NCI-H748 treated with DMSO at 0.1 percent for 48 hours (cell line): ENCODE measurements around the gene OGT.
"Not testable (repeated sequence)": the region's sequence is repeated elsewhere in the genome, so short reads cannot be mapped to it uniquely, and the experiment has no call there.

Experiments used
- DNase-seq: peaks from one replicate; lab custom pipeline; 2025; lab: John Stamatoyannopoulos, UW

The OGT gene

GRCh38 chrX:71540801-71541200, 7.9 kb downstream of the OGT start:
- DNase-seq: no peak

- DNase-seq: no peak
Observed at GRCh38 chrX:71541210-71542022, 8.5 kb downstream of the OGT start.

- DNase-seq: no peak
Observed at GRCh38 chrX:71542411-71542810, 9.5 kb downstream of the OGT start.

GRCh38 chrX:71542825-71543224, 9.9 kb downstream of the OGT start:
- DNase-seq: no peak

GRCh38 chrX:71543316-71543715, 10.4 kb downstream of the OGT start:
- DNase-seq: peak; percentile 32

GRCh38 chrX:71545364-71545763, 12.5 kb downstream of the OGT start:
- no peak for DNase-seq

- DNase-seq: no peak
Observed at GRCh38 chrX:71546879-71547278, 14.0 kb downstream of the OGT start.

GRCh38 chrX:71547339-71547738, 14.4 kb downstream of the OGT start:
- DNase-seq: no peak

GRCh38 chrX:71549986-71550385, 17.1 kb downstream of the OGT start:
- DNase-seq: no peak

- no peak for DNase-seq
Observed at GRCh38 chrX:71550578-71550977, 17.7 kb downstream of the OGT start.

GRCh38 chrX:71556036-71556435, 23.1 kb downstream of the OGT start:
- DNase-seq: no peak

- no peak for DNase-seq
Observed at GRCh38 chrX:71558920-71559319, 26.0 kb downstream of the OGT start.

GRCh38 chrX:71559773-71560172, 26.9 kb downstream of the OGT start:
- DNase-seq: not testable (repeated sequence)

- DNase-seq: no peak
Observed at GRCh38 chrX:71563921-71564320, 31.0 kb downstream of the OGT start.

GRCh38 chrX:71565474-71566041, 32.7 kb downstream of the OGT start:
- DNase-seq: no peak

- not testable (repeated sequence) for DNase-seq
Observed at GRCh38 chrX:71571390-71571789, 38.5 kb downstream of the OGT start.

GRCh38 chrX:71573590-71573989, 40.7 kb downstream of the OGT start:
- no peak for DNase-seq

GRCh38 chrX:71577682-71578081, 44.8 kb downstream of the OGT start:
- no peak for DNase-seq

GRCh38 chrX:71578253-71579135, 45.6 kb downstream of the OGT start, which contains the start of gene GCNA:
Gene GCNA (plus strand): TSS chrX:71578437. CDS start chrX:71580822, 2,385 bp downstream.
- DNase-seq: no peak

- DNase-seq: no peak
Observed at GRCh38 chrX:71579136-71579989, 46.5 kb downstream of the OGT start.

- no peak for DNase-seq
Observed at GRCh38 chrX:71579990-71580380, 47.1 kb downstream of the OGT start.

GRCh38 chrX:71581210-71581609, 48.3 kb downstream of the OGT start:
- DNase-seq: no peak
